Measurements from ENCODE around the gene VPREB1.
"Not testable (repeated sequence)": the region's sequence is repeated elsewhere in the genome, so short reads cannot be mapped to it uniquely, and the experiment has no call there.

DNA sequence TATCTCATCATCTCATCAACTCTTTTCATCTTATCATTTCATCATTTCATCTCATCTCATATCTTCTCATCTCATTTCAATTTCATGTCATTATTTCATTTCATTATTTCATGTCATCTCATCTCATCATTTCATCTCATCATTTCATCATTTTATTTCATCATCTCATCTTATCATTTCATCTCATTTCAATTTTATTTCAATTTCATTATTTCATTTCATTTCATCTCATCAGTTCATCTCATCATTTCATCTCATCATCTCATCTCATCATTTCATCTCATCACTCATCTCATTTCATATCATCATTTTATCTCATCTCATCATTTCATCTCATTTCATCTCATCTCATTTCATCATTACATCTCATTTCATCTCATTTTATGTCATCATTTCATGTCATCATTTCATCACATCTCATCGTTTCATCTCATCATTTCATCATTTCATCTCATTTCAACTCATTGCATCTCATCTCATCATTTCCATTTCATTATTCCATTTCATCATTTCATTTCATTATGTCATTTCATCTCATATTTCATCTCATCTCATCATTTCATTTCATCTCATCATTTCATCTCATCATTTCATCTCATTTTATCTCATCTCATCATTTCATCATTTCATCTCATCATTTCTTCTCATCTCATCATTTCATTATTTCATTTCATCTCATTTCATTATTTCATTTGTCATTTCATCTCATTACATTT, 42.0 kb downstream of the VPREB1 start:
- TF ChIP-seq, protein P1, sequence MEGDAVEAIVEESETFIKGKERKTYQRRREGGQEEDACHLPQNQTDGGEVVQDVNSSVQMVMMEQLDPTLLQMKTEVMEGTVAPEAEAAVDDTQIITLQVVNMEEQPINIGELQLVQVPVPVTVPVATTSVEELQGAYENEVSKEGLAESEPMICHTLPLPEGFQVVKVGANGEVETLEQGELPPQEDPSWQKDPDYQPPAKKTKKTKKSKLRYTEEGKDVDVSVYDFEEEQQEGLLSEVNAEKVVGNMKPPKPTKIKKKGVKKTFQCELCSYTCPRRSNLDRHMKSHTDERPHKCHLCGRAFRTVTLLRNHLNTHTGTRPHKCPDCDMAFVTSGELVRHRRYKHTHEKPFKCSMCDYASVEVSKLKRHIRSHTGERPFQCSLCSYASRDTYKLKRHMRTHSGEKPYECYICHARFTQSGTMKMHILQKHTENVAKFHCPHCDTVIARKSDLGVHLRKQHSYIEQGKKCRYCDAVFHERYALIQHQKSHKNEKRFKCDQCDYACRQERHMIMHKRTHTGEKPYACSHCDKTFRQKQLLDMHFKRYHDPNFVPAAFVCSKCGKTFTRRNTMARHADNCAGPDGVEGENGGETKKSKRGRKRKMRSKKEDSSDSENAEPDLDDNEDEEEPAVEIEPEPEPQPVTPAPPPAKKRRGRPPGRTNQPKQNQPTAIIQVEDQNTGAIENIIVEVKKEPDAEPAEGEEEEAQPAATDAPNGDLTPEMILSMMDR (IDR thresholded peaks at IDR 0.05), result not testable (repeated sequence)
- TF ChIP-seq ZFX (IDR thresholded peaks at IDR 0.05; ENCODE audit: borderline replicate concordance), result not testable (repeated sequence)

Measured in 22Rv1 (cell line).